ENCODE measurements around the gene PIP5K1C. TPM values are rescaled to one million over a fixed set of nuclear protein-coding genes. Genes with fewer than 3 reads are reported as not detected.
A peak's percentile ranks its signal among the peaks of the same experiment; 100 is the strongest.
"Not testable (repeated sequence)": the region's sequence is repeated elsewhere in the genome, so short reads cannot be mapped to it uniquely, and the experiment has no call there.

PIP5K1C gene
- total RNA-seq, 1 experiment from 2014 or later, result 26.9 TPM

- CTCF ChIA-PET; H3K9me3 ChIP-seq (ENCODE audit: control insufficient read depth in 1 of 2, insufficient read depth in 1 of 2, low read depth in 1 of 2, low read length in 2 of 2); H3K9me2 ChIP-seq (ENCODE audit: insufficient read depth); H3K36me3 ChIP-seq (ENCODE audit: control insufficient read depth in 1 of 2, insufficient read depth in 2 of 2, low read length in 2 of 2); H3K4me2 ChIP-seq (ENCODE audit: low read length); H3K9ac ChIP-seq (ENCODE audit: low read length); H3K27ac ChIP-seq (ENCODE audit: low read depth, low read length); H4K20me1 ChIP-seq (ENCODE audit: insufficient read depth); BruUV-seq (replicated peaks); H3K4me3 ChIP-seq (replicated peaks in 1 of 2; ENCODE audit: low read depth in 1 of 2, low read length in 2 of 2); H3K27me3 ChIP-seq (ENCODE audit: insufficient read depth, low read length); RAD21 ChIA-PET (ENCODE audit: low non-redundant PET in 1 of 2, low total read pairs in 2 of 2, uncharacterized antibody in 2 of 2, unreplicated experiment in 2 of 2); DNase-seq (ENCODE audit: low read depth, low spot score); POLR2A ChIA-PET; ATAC-seq; H2AFZ ChIP-seq (ENCODE audit: low read depth, low read length, poor library complexity, severe bottlenecking): not testable (repeated sequence)
- H3K79me2 ChIP-seq (ENCODE audit: insufficient read depth, low read length), result peaks cover 28% of the 10 kb centered on the region
- H3K4me1 ChIP-seq (ENCODE audit: control insufficient read depth in 1 of 2, insufficient read depth in 2 of 2, low read length in 2 of 2), result peaks cover 7 to 21% of the 10 kb centered on the region in 2 experiments; a peak in 3 of 4 replicates
- intact Hi-C loops (cut with micrococcal nuclease), result loop anchor here (5.0 kb wide), 1 partner anchor 81 kb away; no protein-coding TSS in a partner anchor
Measured at GRCh38 chr19:3628766-3629165, 71.5 kb downstream of the PIP5K1C start.

- no peak overlapping the region for H2AFZ ChIP-seq (ENCODE audit: low read depth, low read length, poor library complexity, severe bottlenecking)
- BruUV-seq (replicated peaks), result no TSS peak
- no peak for DNase-seq (ENCODE audit: low read depth, low spot score)
- H3K27ac ChIP-seq (ENCODE audit: low read depth, low read length), result no peak overlapping the region
- peaks cover 7 to 21% of the 10 kb centered on the region in 2 experiments; a peak in 3 of 4 replicates for H3K4me1 ChIP-seq (ENCODE audit: control insufficient read depth in 1 of 2, insufficient read depth in 2 of 2, low read length in 2 of 2)
- CTCF ChIA-PET, result no interaction called here
- peak overlapping the region; percentile 99 for H3K4me2 ChIP-seq (ENCODE audit: low read length)
- H3K4me3 ChIP-seq (replicated peaks in 1 of 2; ENCODE audit: low read depth in 1 of 2, low read length in 2 of 2), result peak overlapping the region; percentile 11 to 100; a peak in 2 of 4 replicates
- no peaks in the 10 kb centered on the region for H3K27me3 ChIP-seq (ENCODE audit: insufficient read depth, low read length)
- peaks cover 32% of the 10 kb centered on the region for H3K79me2 ChIP-seq (ENCODE audit: insufficient read depth, low read length)
- intact Hi-C loops (cut with micrococcal nuclease), result loop anchor here (5.0 kb wide), 1 partner anchor 80 kb away; no protein-coding TSS in a partner anchor
- TF ChIP-seq POLR2AphosphoS5 (IDR thresholded peaks at IDR 0.05; ENCODE audit: low read depth, low read length) (no peak), ATF3 (IDR thresholded peaks at IDR 0.05) (no peak), ZNF274 (IDR thresholded peaks at IDR 0.05; ENCODE audit: low read depth, low read length) (no peak), EZH2phosphoT487 (IDR thresholded peaks at IDR 0.05; ENCODE audit: borderline replicate concordance) (no peak), POLR2A (IDR thresholded peaks at IDR 0.05; ENCODE audit: borderline replicate concordance, extremely low read depth, insufficient read depth, insufficient read length) (peak; percentile 10)
- no peaks in the 10 kb centered on the region for H3K9me2 ChIP-seq (ENCODE audit: insufficient read depth)
- no peaks in the 10 kb centered on the region for H3K9me3 ChIP-seq (ENCODE audit: control insufficient read depth in 1 of 2, insufficient read depth in 1 of 2, low read depth in 1 of 2, low read length in 2 of 2)
- peak overlapping the region; percentile 93; the same call in 1 of the 2 replicates for H3K9ac ChIP-seq (ENCODE audit: low read length)
- ATAC-seq, result no peak
- no peaks in the 10 kb centered on the region; a peak in 1 of 4 replicates for H3K36me3 ChIP-seq (ENCODE audit: control insufficient read depth in 1 of 2, insufficient read depth in 2 of 2, low read length in 2 of 2)
- RAD21 ChIA-PET (ENCODE audit: low non-redundant PET in 1 of 2, low total read pairs in 2 of 2, uncharacterized antibody in 2 of 2, unreplicated experiment in 2 of 2), result no interaction called here
- POLR2A ChIA-PET, result interaction anchor here (1.0 kb wide), 1 partner anchor 19 kb away, joined by 4 read pairs; no protein-coding TSS in a partner anchor
- H4K20me1 ChIP-seq (ENCODE audit: insufficient read depth), result peaks cover 5% of the 10 kb centered on the region; the same call in 1 of the 2 replicates
Measured at GRCh38 chr19:3627351-3627723, 72.9 kb downstream of the PIP5K1C start.
